Peyer's patch (tissue), 4 donors: Measurements from ENCODE around the gene LRRC8C.

ENCODE experiments used
- CTCF ChIP-seq, 6 experiments: fragments of 450-650 bp in 4 of 6; fragments of 200-600 bp in 2 of 6; sonication (generic) in 1 of 6; IDR thresholded peaks; one replicate each; pipeline ENCODE4 v1.5.1; 2017 to 2019; ENCODE audit warnings: antibody characterized with exemption in 6 of 6, mild to moderate bottlenecking in 3 of 6, moderate library complexity in 1 of 6
- POLR2A ChIP-seq, 2 donors: fragments of 450-650 bp; IDR thresholded peaks; one replicate each; pipeline ENCODE4 v1.5.1; 2017; ENCODE audit warnings: antibody characterized with exemption in 2 of 2, mild to moderate bottlenecking in 2 of 2, moderate library complexity in 2 of 2

- no peak for TF ChIP-seq CTCF (IDR thresholded peaks at IDR 0.05)
- TF ChIP-seq POLR2A (IDR thresholded peaks at IDR 0.05) = no peak
Measured at GRCh38 chr1:89687254-89687653, 54.3 kb downstream of the LRRC8C start.
